ENCODE data around the gene CDY2A.
"Not testable (repeated sequence)": the region's sequence is repeated elsewhere in the genome, so short reads cannot be mapped to it uniquely, and the experiment has no call there.

DNA sequence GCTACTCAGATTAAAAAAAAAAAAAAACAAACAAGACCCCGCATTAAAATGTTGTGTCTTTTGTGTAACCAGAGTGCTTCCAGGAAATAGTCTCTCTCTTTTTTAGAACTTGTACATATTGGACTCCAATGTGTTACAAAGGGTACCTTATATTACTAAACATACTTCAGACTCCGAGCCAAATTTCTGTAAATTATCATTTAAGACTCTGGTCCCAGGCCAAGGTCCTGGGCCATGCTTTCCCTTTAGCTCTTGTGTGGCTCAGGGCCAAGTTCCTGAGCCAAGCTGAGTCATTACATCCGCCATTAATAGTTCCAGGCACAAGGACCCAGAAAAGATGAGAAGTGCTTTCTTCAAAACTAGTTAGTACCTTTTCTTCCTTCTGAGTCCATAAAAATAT lies 4.6 kb downstream of the CDY2A start:
- not testable (repeated sequence) for TF ChIP-seq POLR2A (IDR thresholded peaks at IDR 0.05); EP300 (IDR thresholded peaks at IDR 0.05; ENCODE audit: low read depth)
